Vagina (tissue), 2 donors: ENCODE data around the gene C19orf18. TPM values are rescaled to one million over a fixed set of nuclear protein-coding genes. Genes with fewer than 3 reads are reported as not detected.
A peak's percentile ranks its signal among the peaks of the same experiment; 100 is the strongest.
"Not testable (repeated sequence)": the region's sequence is repeated elsewhere in the genome, so short reads cannot be mapped to it uniquely, and the experiment has no call there.

Experiments
- DNase-seq, 2 donors: peaks; one replicate each; pipeline ENCODE4 v3.0.0-alpha.2; 2017; ENCODE audit errors: extremely low spot score in 2 of 2
- H3K27ac ChIP-seq: fragments of 200-600 bp; sonication (generic); one replicate; pipeline ENCODE4 v1.5.1; 2019
- H3K27me3 ChIP-seq: fragments of 200-600 bp; sonication (generic); one replicate; pipeline ENCODE4 v1.5.1; 2019
- H3K36me3 ChIP-seq, 2 donors: fragments of 200-600 bp; sonication (generic); one replicate each; pipeline ENCODE4 v1.5.1; 2017 to 2019
- H3K4me1 ChIP-seq: fragments of 200-600 bp; sonication (generic); one replicate; pipeline ENCODE4 v1.5.1; 2019
- H3K4me3 ChIP-seq, 2 donors: fragments of 200-600 bp; sonication (generic); 1 replicate in 1 of 2; 2 replicates in 1 of 2; pipeline ENCODE4 v1.5.1; 2016 to 2019
- H3K9me3 ChIP-seq: fragments of 200-600 bp; sonication (generic); one replicate; pipeline ENCODE4 v1.5.1; 2019
- POLR2A ChIP-seq, 2 donors: fragments of 450-650 bp; IDR thresholded peaks; one replicate each; pipeline ENCODE4 v1.6.1; 2017; ENCODE audit warnings: antibody characterized with exemption in 2 of 2, mild to moderate bottlenecking in 2 of 2, moderate library complexity in 2 of 2
- POLR2AphosphoS5 ChIP-seq, 2 donors: sonication (generic); formaldehyde crosslinking; IDR thresholded peaks; one replicate each; pipeline ENCODE4 v1.9.0; 2017; ENCODE audit warnings: antibody characterized with exemption in 2 of 2, mild to moderate bottlenecking in 2 of 2, low read depth in 1 of 2; ENCODE audit not compliant: insufficient read depth in 1 of 2
- intact Hi-C: fragments of 100-400 bp; cut with DNase I; formaldehyde crosslinking; loops from one replicate; pipeline ENCODE4 v1.15.1; 2023
- total RNA-seq: library from RNA; depleted of rRNA; stranded (reverse); fragments of >200 nt; gene quantifications from one replicate; pipeline ENCODE4 v1.2.3, GENCODE V29; 2016
- TF ChIP-seq, protein P1 (sequence below), 3 experiments: fragments of 450-650 bp in 2 of 3; fragments of 200-600 bp in 1 of 3; sonication (generic) in 1 of 3; IDR thresholded peaks; one replicate each; pipeline ENCODE4 v1.5.1; 2017 to 2019; ENCODE audit warnings: antibody characterized with exemption in 3 of 3, mild to moderate bottlenecking in 2 of 3, moderate library complexity in 2 of 3

Gene C19orf18
- total RNA-seq, 1 donor from 2014 or later = 2.9 TPM

DNA sequence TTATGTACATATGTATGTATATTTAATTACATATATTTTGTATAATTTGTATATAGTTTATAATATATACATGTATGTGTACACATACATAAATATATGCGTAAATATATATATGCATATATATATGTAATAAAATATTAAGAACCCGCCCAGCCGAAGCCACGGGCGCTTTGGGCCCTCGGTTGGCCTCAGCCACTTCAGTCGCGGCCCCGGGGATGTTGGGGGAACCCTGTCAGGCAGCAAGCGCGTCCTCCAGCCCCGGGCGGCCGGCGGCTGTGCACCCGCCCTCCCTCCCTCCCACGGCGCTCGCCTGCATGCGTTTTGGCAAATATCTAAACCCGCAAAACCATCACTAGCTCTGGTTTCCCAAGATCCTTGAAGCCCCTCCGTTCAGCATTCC, 36.2 kb upstream of the C19orf18 start:
- Histone ChIP-seq H3K27me3 (no peaks in the 10 kb centered on the region), H3K4me1 (peaks cover 5% of the 10 kb centered on the region), H3K4me3 (no peak overlapping the region), H3K36me3 (peaks cover 0 to 21% of the 10 kb centered on the region in 2 donors), H3K27ac (no peak overlapping the region), H3K9me3 (peaks cover 14% of the 10 kb centered on the region)
- intact Hi-C loops = no loop called here
- TF ChIP-seq POLR2AphosphoS5 (IDR thresholded peaks at IDR 0.05; ENCODE audit: insufficient read depth in 1 of 2, low read depth in 1 of 2) (no peak), POLR2A (IDR thresholded peaks at IDR 0.05) (no peak)
- TF ChIP-seq, protein P1, sequence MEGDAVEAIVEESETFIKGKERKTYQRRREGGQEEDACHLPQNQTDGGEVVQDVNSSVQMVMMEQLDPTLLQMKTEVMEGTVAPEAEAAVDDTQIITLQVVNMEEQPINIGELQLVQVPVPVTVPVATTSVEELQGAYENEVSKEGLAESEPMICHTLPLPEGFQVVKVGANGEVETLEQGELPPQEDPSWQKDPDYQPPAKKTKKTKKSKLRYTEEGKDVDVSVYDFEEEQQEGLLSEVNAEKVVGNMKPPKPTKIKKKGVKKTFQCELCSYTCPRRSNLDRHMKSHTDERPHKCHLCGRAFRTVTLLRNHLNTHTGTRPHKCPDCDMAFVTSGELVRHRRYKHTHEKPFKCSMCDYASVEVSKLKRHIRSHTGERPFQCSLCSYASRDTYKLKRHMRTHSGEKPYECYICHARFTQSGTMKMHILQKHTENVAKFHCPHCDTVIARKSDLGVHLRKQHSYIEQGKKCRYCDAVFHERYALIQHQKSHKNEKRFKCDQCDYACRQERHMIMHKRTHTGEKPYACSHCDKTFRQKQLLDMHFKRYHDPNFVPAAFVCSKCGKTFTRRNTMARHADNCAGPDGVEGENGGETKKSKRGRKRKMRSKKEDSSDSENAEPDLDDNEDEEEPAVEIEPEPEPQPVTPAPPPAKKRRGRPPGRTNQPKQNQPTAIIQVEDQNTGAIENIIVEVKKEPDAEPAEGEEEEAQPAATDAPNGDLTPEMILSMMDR (IDR thresholded peaks at IDR 0.05) = no peak
- no peak for DNase-seq

DNA sequence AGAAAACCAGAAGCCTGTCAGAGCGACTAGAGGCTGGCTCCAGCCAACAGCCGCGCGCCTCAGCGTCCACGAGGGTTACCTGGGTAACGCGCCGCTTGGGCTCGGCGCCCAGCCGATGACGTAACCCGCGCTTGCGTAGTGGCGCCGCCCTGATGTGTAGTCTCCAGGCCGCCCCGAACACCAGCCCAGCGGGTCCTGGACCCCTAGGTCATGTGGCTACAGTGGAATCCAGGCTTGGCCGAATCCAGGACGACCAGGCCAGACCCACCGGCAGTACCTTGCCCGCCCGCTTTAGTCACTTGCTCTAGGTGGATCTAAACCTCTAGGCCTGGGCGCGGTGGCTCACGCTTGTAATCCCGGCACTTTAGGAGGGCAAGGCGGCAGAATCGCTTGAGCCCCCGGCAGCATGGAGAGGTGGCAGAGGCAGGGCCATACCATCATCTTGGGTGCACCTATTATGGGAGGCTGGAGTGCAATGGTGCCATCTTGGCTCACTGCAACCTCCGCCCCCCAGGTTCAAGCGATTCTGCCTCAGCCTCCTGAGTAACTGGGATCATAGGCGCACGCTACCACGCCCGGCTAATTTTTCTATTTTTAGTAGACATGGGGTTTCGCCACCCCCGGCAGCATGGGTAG, 35.5 kb upstream of the C19orf18 start:
- peak overlapping the region; percentile 42 to 48 for H3K4me3 ChIP-seq
- H3K27ac ChIP-seq = peak overlapping the region; percentile 30
- no peaks in the 10 kb centered on the region for H3K27me3 ChIP-seq
- peaks cover 0 to 29% of the 10 kb centered on the region in 2 donors for H3K36me3 ChIP-seq
- peak; percentile 22 to 71 for TF ChIP-seq POLR2AphosphoS5 (IDR thresholded peaks at IDR 0.05; ENCODE audit: insufficient read depth in 1 of 2, low read depth in 1 of 2)
- TF ChIP-seq POLR2A (IDR thresholded peaks at IDR 0.05) = no peak
- intact Hi-C loops = no loop called here
- peaks cover 5% of the 10 kb centered on the region for H3K4me1 ChIP-seq
- no peak for DNase-seq
- H3K9me3 ChIP-seq = peaks cover 17% of the 10 kb centered on the region

DNA sequence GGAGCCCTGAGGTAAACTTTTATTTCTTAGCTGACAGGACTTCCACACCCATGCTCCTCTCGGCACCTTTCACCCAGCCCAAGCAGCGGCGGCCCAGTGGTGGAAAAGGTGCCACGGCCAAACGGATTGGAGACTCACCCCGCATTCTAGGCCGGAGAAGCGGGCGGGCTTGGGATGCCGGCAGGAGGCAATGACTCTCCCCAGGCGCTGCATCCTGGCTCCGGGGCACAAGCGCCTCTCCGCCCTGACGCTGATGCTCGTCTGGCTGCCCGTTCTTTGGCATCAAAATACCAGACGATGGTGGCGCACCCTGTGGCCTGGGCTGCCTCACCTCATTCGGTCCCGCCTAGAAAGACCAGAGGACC, 34.9 kb upstream of the C19orf18 start:
- H3K27me3 ChIP-seq = no peaks in the 10 kb centered on the region
- H3K4me1 ChIP-seq = peaks cover 7% of the 10 kb centered on the region
- peak overlapping the region; percentile 42 to 48 for H3K4me3 ChIP-seq
- intact Hi-C loops = no loop called here
- TF ChIP-seq POLR2AphosphoS5 (IDR thresholded peaks at IDR 0.05; ENCODE audit: insufficient read depth in 1 of 2, low read depth in 1 of 2) (no peak), POLR2A (IDR thresholded peaks at IDR 0.05) (no peak)
- TF ChIP-seq, protein P1 (IDR thresholded peaks at IDR 0.05) = no peak
- H3K27ac ChIP-seq = peak overlapping the region; percentile 30
- no peak for DNase-seq
- peaks cover 0 to 34% of the 10 kb centered on the region in 2 donors for H3K36me3 ChIP-seq
- peaks cover 22% of the 10 kb centered on the region for H3K9me3 ChIP-seq

DNA sequence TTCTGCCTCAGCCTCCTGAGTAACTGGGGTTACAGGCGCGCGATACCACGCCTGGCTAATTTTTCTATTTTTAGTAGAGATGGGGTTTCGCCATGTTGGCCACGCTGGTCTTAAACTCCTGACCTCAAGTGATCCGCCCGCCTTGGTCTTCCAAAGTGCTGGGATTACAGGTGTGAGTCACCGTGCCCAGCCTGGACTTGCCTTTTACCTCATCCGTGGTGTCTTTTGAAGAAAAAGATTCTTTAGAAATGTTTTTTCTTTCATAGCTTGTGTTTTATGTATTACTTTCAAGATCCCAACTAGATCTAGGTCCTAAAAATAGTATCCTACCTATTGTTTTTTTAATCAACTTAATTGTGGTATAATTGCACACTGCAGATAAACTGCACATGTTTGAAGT, 34.5 kb upstream of the C19orf18 start:
- peak overlapping the region; percentile 30 for H3K27ac ChIP-seq
- DNase-seq, intact Hi-C loops, H3K4me3 ChIP-seq, H3K27me3 ChIP-seq: not testable (repeated sequence)
- H3K36me3 ChIP-seq = peaks cover 0 to 38% of the 10 kb centered on the region in 2 donors
- peaks cover 11% of the 10 kb centered on the region for H3K4me1 ChIP-seq
- H3K9me3 ChIP-seq = peaks cover 25% of the 10 kb centered on the region

DNA sequence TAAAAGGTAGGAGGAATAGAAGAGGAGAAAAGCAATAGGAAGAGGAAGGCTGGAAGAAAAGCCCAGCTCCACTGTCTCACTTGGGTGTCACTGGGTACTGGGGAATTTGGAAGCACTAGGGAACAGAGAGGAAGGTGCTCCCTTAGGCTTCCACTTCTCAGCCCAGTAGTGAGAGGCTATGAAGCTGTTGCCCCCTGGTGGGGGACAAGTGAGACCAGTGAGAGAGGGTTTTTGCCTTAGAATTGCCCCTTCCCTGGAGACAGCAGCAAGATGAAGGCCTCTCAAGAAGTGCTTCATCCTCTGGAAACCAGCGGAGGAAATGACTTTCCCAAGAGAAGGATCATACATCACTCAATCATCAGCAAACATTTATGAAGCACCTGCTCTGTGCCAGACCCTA, 33.0 kb upstream of the C19orf18 start:
- no peaks in the 10 kb centered on the region for H3K27me3 ChIP-seq
- peaks cover 20% of the 10 kb centered on the region for H3K4me1 ChIP-seq
- peaks cover 0 to 41% of the 10 kb centered on the region in 2 donors for H3K36me3 ChIP-seq
- intact Hi-C loops = no loop called here
- H3K27ac ChIP-seq = no peak overlapping the region
- no peak overlapping the region for H3K4me3 ChIP-seq
- DNase-seq = no peak
- H3K9me3 ChIP-seq = peaks cover 27% of the 10 kb centered on the region
- TF ChIP-seq POLR2AphosphoS5 (IDR thresholded peaks at IDR 0.05; ENCODE audit: insufficient read depth in 1 of 2, low read depth in 1 of 2) (no peak), POLR2A (IDR thresholded peaks at IDR 0.05) (no peak)
- TF ChIP-seq, protein P1 (IDR thresholded peaks at IDR 0.05) = no peak

DNA sequence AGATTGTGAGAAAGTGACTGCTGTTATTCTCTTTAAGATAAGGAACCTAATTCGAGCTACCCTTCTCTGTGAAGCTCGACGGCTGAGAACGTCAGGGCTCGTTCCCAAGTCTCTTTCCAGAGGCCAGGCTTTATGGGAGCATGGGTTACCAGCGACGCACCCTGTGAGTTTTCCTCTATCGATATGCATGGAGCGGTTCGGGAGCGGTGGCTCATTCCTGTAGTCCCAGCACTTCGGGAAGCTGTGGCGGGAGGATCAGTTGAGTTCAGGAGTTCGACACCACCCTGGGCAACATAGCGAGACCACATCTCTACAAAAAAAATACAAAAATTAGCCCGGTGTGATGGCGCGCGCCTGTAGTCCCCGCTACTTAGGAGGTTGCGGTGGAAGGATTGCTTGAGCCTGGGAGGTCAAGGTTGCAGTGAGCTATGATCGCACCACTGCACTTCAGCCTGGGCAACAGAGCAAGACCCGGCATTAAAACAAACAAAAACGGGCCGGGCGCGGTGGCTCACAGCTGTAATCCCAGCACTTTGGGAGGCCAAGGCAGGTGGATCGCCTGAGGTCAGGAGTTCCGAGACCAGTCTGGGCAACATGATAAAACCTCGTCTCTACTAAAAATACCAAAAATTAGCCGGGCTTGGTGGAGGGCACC, 29.0 kb upstream of the C19orf18 start:
- Histone ChIP-seq H3K36me3 (peaks cover 7 to 67% of the 10 kb centered on the region in 2 donors), H3K9me3 (peaks cover 25% of the 10 kb centered on the region), H3K27ac (peak overlapping the region; percentile 81), H3K4me1 (peaks cover 33% of the 10 kb centered on the region), H3K27me3 (no peaks in the 10 kb centered on the region), H3K4me3 (peak overlapping the region; percentile 70 to 94)
- intact Hi-C loops = no loop called here
- no peak for DNase-seq
- TF ChIP-seq, protein P1 (IDR thresholded peaks at IDR 0.05) = no peak
- TF ChIP-seq POLR2A (IDR thresholded peaks at IDR 0.05) = no peak
- no peak for TF ChIP-seq POLR2AphosphoS5 (IDR thresholded peaks at IDR 0.05; ENCODE audit: insufficient read depth in 1 of 2, low read depth in 1 of 2)
